SK-N-MC (cell line): ENCODE results near the gene DROSHA.

Source experiments
- EZH2 ChIP-seq: fragments of 200-600 bp; sonication (generic); IDR thresholded peaks from one replicate; pipeline ENCODE4 v1.6.1; 2017; ENCODE audit warnings: antibody characterized with exemption
- POLR2AphosphoS5 ChIP-seq: IDR thresholded peaks from 2 replicates; pipeline ENCODE4 v1.6.1; 2012; ENCODE audit warnings: mild to moderate bottlenecking, low read depth, low read length, borderline replicate concordance

- TF ChIP-seq POLR2AphosphoS5 (no peak), EZH2 (no peak)
Measured at GRCh38 chr5:31396611-31397295, 135.1 kb downstream of the DROSHA start.
